Measurements from ENCODE around the gene KRT36. TPM values are rescaled to one million over a fixed set of nuclear protein-coding genes. Genes with fewer than 3 reads are reported as not detected.

The KRT36 gene
- total RNA-seq, 4 donors from 2014 or later = 0.38 TPM; not detected in 3

DNA sequence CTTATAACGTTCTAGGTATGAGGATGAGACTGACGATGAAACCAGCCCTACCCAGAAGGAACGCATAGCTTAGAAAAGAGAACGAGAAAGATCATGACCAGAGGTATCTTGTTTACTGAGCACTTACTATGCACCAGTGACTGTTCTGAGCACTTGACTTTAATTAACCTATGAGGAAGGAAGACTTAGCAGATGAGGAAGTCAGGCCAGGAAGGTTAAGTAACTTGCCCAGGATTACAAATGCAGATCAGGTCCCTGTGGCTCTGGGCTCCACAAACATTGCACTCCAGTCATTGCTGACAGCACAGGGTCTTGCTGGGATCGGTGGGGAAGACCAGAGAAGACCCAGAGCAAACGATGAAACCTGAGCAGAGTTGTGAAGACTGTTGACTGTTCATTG is 8.6 kb upstream of the KRT36 start:
- H3K4me3 ChIP-seq = peak overlapping the region in 2 of 4 donors; percentile 2 to 24
- peak overlapping the region; percentile 65 to 92 (median 82) for H3K27ac ChIP-seq
- intact Hi-C loops (cut with DNase I) = no loop called here
- WGBS, 2 donors = 32 to 39% methylated on average over 6 of the region's 6 CpGs
- H3K4me1 ChIP-seq = peaks cover 4 to 94% (median 28%) of the 10 kb centered on the region in 3 donors
- H3K27me3 ChIP-seq = peaks cover 0 to 7% (median 0%) of the 10 kb centered on the region in 4 donors
- TF ChIP-seq POLR2A (IDR thresholded peaks at IDR 0.05) = peak in 1 of 4 donors; percentile 17
- TF ChIP-seq, protein P1, sequence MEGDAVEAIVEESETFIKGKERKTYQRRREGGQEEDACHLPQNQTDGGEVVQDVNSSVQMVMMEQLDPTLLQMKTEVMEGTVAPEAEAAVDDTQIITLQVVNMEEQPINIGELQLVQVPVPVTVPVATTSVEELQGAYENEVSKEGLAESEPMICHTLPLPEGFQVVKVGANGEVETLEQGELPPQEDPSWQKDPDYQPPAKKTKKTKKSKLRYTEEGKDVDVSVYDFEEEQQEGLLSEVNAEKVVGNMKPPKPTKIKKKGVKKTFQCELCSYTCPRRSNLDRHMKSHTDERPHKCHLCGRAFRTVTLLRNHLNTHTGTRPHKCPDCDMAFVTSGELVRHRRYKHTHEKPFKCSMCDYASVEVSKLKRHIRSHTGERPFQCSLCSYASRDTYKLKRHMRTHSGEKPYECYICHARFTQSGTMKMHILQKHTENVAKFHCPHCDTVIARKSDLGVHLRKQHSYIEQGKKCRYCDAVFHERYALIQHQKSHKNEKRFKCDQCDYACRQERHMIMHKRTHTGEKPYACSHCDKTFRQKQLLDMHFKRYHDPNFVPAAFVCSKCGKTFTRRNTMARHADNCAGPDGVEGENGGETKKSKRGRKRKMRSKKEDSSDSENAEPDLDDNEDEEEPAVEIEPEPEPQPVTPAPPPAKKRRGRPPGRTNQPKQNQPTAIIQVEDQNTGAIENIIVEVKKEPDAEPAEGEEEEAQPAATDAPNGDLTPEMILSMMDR (IDR thresholded peaks at IDR 0.05) = no peak
- no peak for DNase-seq
- H3K9me3 ChIP-seq = no peaks in the 10 kb centered on the region
- peaks cover 0 to 23% (median 0%) of the 10 kb centered on the region in 3 donors for H3K36me3 ChIP-seq

DNA sequence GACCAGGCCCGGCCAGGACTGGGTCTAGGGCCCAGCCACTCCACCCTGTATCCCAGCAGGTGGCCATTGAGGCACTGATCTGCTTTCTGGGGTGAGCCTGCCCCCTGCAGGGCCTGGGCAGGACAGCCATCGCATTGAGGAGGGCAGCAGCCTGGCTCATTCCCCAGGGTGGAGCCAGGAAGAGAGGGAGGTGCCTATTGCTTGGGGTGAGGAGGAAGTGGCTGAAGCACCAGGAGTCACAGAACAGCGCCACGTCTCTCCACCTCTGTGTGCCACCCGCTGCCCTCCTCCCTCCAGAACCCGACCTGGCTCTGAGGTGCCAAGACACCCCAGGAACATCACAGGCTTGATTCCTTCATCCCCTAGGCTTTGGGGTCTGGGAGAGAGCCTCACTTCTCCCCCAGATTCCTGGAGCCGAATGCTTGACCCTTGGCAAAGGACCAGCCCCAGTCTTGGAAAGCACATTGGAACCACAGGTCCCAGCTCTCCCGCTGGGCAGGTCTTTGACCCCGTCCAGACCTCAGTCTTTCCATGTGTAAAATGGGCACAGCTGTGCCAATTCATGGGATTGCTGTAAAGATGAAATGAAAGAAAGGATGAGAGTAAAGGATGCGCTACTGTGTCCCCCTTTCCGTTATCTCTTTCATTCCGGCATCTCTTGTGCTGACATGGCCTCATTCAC is 7.2 kb upstream of the KRT36 start:
- WGBS, 2 donors = 51 to 89% methylated on average over 5 to 6 of the region's 12 CpGs
- intact Hi-C loops (cut with DNase I) = no loop called here
- H3K27me3 ChIP-seq = peaks cover 0 to 7% (median 0%) of the 10 kb centered on the region in 4 donors

DNA sequence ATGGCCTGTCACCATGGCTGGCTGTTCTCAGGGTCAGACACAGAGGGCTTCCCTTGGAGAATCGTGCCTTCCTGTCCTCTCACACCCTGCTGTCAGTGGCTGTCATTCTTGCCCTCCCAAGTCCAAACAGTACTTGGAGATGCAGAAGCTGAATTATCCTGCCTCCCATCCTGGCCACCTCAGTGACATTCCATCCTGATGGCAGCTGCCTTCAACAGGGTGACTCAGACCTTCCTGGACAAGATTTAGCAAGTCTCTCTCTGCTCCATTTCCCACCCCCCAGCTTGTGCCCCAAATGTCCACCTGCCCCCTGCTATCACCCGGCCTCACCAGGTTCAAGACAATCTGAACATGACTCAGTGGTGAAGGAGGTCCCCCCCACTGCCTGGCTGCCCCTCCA is 4.8 kb upstream of the KRT36 start:
- Histone ChIP-seq H3K27me3 (peaks cover 0 to 5% (median 0%) of the 10 kb centered on the region in 4 donors), H3K4me3 (no peak overlapping the region), H3K27ac (peak overlapping the region in 1 of 4 donors; percentile 9), H3K9me3 (no peaks in the 10 kb centered on the region), H3K36me3 (no peaks in the 10 kb centered on the region), H3K4me1 (peaks cover 4 to 79% (median 38%) of the 10 kb centered on the region in 3 donors)
- no peak for TF ChIP-seq POLR2A (IDR thresholded peaks at IDR 0.05)
- TF ChIP-seq, protein P1 (IDR thresholded peaks at IDR 0.05) = no peak
- 14% methylated on average over 1 of the region's 2 CpGs; no CpG with 5 or more reads in 1 of the 2 donors for WGBS, 2 donors
- DNase-seq = no peak
- intact Hi-C loops (cut with DNase I) = no loop called here

More for the DNA sequence above, 7.2 kb upstream of the KRT36 start:
- no peak for DNase-seq
- H3K9me3 ChIP-seq = no peaks in the 10 kb centered on the region
- H3K36me3 ChIP-seq = peaks cover 0 to 10% (median 0%) of the 10 kb centered on the region in 3 donors
- H3K4me1 ChIP-seq = peaks cover 4 to 94% (median 38%) of the 10 kb centered on the region in 3 donors
- TF ChIP-seq POLR2A (IDR thresholded peaks at IDR 0.05) = peak in 1 of 4 donors; percentile 15
- TF ChIP-seq, protein P1 (IDR thresholded peaks at IDR 0.05) = peak in 5 of 6 experiments; percentile 55 to 95 (median 87)
- H3K27ac ChIP-seq = peak overlapping the region; percentile 65 to 92 (median 82)
- H3K4me3 ChIP-seq = no peak overlapping the region

DNA sequence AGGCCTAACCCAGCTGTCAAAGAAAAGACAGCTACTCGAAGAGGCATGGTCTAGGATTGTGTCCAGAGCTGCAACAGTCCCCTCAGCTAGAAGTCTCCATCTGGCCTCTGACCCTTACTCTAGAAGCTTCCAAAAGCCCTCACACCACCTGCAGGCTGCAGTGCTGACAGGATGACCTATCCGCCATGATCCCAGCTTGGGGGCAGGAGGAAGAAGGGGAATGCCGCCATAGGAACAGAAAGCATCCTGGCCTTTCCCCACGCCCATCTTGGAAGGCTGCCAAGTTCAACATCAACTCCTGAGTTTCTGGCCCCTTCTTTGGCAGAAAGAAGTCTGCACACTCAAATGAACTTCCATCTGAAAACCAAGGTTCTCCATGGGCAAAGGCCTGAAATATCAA is 3.1 kb upstream of the KRT36 start:
- Histone ChIP-seq H3K4me3 (no peak overlapping the region), H3K4me1 (peaks cover 4 to 62% (median 28%) of the 10 kb centered on the region in 3 donors), H3K27ac (no peak overlapping the region), H3K36me3 (no peaks in the 10 kb centered on the region), H3K27me3 (no peaks in the 10 kb centered on the region), H3K9me3 (no peaks in the 10 kb centered on the region)
- intact Hi-C loops (cut with DNase I) = no loop called here
- no peak for DNase-seq
- WGBS, 2 donors = 35 to 64% methylated on average over 3 to 4 of the region's 4 CpGs
- no peak for TF ChIP-seq POLR2A (IDR thresholded peaks at IDR 0.05)
- TF ChIP-seq, protein P1 (IDR thresholded peaks at IDR 0.05) = no peak

DNA sequence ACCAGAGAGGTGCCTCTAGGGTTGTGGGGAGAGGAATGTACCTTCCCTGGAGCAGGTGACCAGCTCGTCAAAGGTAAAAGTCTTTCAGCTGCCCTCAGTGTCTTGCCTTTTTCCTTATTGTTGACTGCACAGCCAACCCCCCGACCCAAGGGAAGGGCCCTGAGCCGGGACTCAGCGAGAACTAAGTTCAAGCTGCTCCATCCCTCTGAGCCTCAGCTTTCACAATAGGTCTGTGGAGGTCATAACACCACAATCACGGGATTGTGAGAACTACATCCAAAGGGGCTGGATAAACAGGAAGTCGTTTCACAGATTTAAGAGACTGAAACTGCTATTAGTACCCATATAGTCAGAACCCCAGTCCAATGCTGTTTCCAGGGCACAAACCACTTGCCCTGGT is 2.6 kb upstream of the KRT36 start:
- H3K9me3 ChIP-seq = no peaks in the 10 kb centered on the region
- no peak for DNase-seq
- H3K4me3 ChIP-seq = no peak overlapping the region
- no peak for TF ChIP-seq POLR2A (IDR thresholded peaks at IDR 0.05)
- TF ChIP-seq, protein P1 (IDR thresholded peaks at IDR 0.05) = no peak
- 31 to 80% methylated on average over 1 to 3 of the region's 6 CpGs for WGBS, 2 donors
- no peaks in the 10 kb centered on the region for H3K36me3 ChIP-seq
- intact Hi-C loops (cut with DNase I) = no loop called here
- no peaks in the 10 kb centered on the region for H3K27me3 ChIP-seq
- H3K27ac ChIP-seq = no peak overlapping the region
- H3K4me1 ChIP-seq = peaks cover 4 to 58% (median 25%) of the 10 kb centered on the region in 3 donors
